ENCODE measurements around the gene KCNN4.
"Not testable (repeated sequence)": the region's sequence is repeated elsewhere in the genome, so short reads cannot be mapped to it uniquely, and the experiment has no call there.

KCNN4 gene

GRCh38 chr19:43780706-43781525 is at the start of gene KCNN4:
Gene KCNN4 (minus strand): TSS chr19:43780973. CDS start chr19:43780861, 112 bp downstream.
- no peak for TF ChIP-seq CTCF (IDR thresholded peaks at IDR 0.05; ENCODE audit: low read depth, low read length, missing control alignments)
- peak; percentile 61 for DNase-seq (ENCODE audit: extremely low read depth, low read depth)
- H3K4me3 ChIP-seq (replicated peaks; ENCODE audit: low read depth, low read length): peak within 1 kb of the TSS; percentile 13

- no peak for TF ChIP-seq CTCF (IDR thresholded peaks at IDR 0.05; ENCODE audit: low read depth, low read length, missing control alignments)
- DNase-seq (ENCODE audit: extremely low read depth, low read depth): peak; percentile 86
- peak within 1 kb of the TSS; percentile 62 for H3K4me3 ChIP-seq (replicated peaks; ENCODE audit: low read depth, low read length)
Measured at GRCh38 chr19:43826787-43827754, 46.3 kb upstream of the KCNN4 start, which contains the start of gene ZNF283. Gene ZNF283 (plus strand): TSS chr19:43827321. CDS start chr19:43833505, 6,184 bp downstream.

GRCh38 chr19:43824572-43824971 is 43.8 kb upstream of the KCNN4 start:
- DNase-seq (ENCODE audit: extremely low read depth, low read depth): not testable (repeated sequence)

GRCh38 chr19:43823856-43824255 is 43.1 kb upstream of the KCNN4 start:
- H3K4me3 ChIP-seq (replicated peaks; ENCODE audit: low read depth, low read length); DNase-seq (ENCODE audit: extremely low read depth, low read depth): not testable (repeated sequence)

More at GRCh38 chr19:43824572-43824971, 43.8 kb upstream of the KCNN4 start:
- H3K4me3 ChIP-seq (replicated peaks; ENCODE audit: low read depth, low read length): not testable (repeated sequence)

- no peak for TF ChIP-seq CTCF (IDR thresholded peaks at IDR 0.05; ENCODE audit: low read depth, low read length, missing control alignments)
- H3K4me3 ChIP-seq (replicated peaks; ENCODE audit: low read depth, low read length): peak overlapping the region; percentile 30
- DNase-seq (ENCODE audit: extremely low read depth, low read depth): no peak
Measured at GRCh38 chr19:43820884-43821215, 40.1 kb upstream of the KCNN4 start.

GRCh38 chr19:43820098-43820883 is 39.5 kb upstream of the KCNN4 start:
- no peak for TF ChIP-seq CTCF (IDR thresholded peaks at IDR 0.05; ENCODE audit: low read depth, low read length, missing control alignments)
- peak overlapping the region; percentile 30 for H3K4me3 ChIP-seq (replicated peaks; ENCODE audit: low read depth, low read length)
- DNase-seq (ENCODE audit: extremely low read depth, low read depth): no peak

GRCh38 chr19:43818500-43818899 is 37.7 kb upstream of the KCNN4 start:
- H3K4me3 ChIP-seq (replicated peaks; ENCODE audit: low read depth, low read length): no peak overlapping the region
- no peak for TF ChIP-seq CTCF (IDR thresholded peaks at IDR 0.05; ENCODE audit: low read depth, low read length, missing control alignments)
- no peak for DNase-seq (ENCODE audit: extremely low read depth, low read depth)

- DNase-seq (ENCODE audit: extremely low read depth, low read depth); H3K4me3 ChIP-seq (replicated peaks; ENCODE audit: low read depth, low read length): not testable (repeated sequence)
Measured at GRCh38 chr19:43817454-43817853, 36.7 kb upstream of the KCNN4 start.
